Measurements from ENCODE around the gene BORCS5. TPM values are rescaled to one million over a fixed set of nuclear protein-coding genes. Genes with fewer than 3 reads are reported as not detected.
A peak's percentile ranks its signal among the peaks of the same experiment; 100 is the strongest.

BORCS5 gene
- total RNA-seq, 4 donors from 2014 or later = 8.3 to 22.7 (median 15.3) TPM

DNA sequence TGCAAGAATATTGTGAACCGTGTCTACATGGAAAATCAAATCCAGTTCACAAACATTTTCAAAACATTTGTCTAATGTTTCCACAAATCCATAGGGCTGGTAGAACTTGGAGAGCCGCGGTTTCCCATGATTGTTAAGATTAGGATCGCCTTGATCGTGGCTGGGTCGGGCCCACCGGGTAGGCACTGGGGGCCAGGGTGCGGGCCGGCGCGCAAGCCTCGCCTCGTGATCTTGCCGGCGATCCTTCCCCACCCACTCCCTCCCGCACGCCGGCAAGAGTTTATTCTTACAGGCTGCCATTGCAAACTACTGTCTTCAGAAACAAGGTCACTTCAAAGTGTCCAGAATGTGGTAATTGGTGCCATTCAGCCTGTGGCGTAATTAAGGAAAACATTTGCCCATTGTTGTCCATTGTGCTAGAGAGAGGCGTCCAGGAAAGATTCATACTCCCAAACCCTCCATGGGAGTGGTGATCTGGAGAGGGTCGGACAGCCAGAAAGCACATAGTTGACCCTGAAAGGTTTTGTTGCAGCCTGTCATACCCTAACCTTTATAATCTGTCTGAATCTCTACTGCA is 95.5 kb downstream of the BORCS5 start:
- Histone ChIP-seq H3K4me1 (peaks cover 0 to 9% (median 0%) of the 10 kb centered on the region in 4 donors), H3K4me3 (no peak overlapping the region), H3K27me3 (no peaks in the 10 kb centered on the region), H3K36me3 (no peaks in the 10 kb centered on the region), H3K9me3 (no peaks in the 10 kb centered on the region), H3K27ac (no peak overlapping the region)
- no peak for DNase-seq
- TF ChIP-seq POLR2A (IDR thresholded peaks at IDR 0.05) = no peak
- TF ChIP-seq, protein P1, sequence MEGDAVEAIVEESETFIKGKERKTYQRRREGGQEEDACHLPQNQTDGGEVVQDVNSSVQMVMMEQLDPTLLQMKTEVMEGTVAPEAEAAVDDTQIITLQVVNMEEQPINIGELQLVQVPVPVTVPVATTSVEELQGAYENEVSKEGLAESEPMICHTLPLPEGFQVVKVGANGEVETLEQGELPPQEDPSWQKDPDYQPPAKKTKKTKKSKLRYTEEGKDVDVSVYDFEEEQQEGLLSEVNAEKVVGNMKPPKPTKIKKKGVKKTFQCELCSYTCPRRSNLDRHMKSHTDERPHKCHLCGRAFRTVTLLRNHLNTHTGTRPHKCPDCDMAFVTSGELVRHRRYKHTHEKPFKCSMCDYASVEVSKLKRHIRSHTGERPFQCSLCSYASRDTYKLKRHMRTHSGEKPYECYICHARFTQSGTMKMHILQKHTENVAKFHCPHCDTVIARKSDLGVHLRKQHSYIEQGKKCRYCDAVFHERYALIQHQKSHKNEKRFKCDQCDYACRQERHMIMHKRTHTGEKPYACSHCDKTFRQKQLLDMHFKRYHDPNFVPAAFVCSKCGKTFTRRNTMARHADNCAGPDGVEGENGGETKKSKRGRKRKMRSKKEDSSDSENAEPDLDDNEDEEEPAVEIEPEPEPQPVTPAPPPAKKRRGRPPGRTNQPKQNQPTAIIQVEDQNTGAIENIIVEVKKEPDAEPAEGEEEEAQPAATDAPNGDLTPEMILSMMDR (IDR thresholded peaks at IDR 0.05) = no peak

GRCh38 chr12:12453635-12454034 is 96.8 kb downstream of the BORCS5 start:
- no peak for DNase-seq
- H3K9me3 ChIP-seq = no peaks in the 10 kb centered on the region
- TF ChIP-seq, protein P1 (IDR thresholded peaks at IDR 0.05) = no peak
- TF ChIP-seq POLR2A (IDR thresholded peaks at IDR 0.05) = no peak

GRCh38 chr12:12454315-12454714 is 97.4 kb downstream of the BORCS5 start:
- Histone ChIP-seq H3K27me3 (no peaks in the 10 kb centered on the region), H3K36me3 (no peaks in the 10 kb centered on the region), H3K4me3 (no peak overlapping the region), H3K4me1 (peaks cover 0 to 9% (median 0%) of the 10 kb centered on the region in 4 donors), H3K9me3 (no peaks in the 10 kb centered on the region), H3K27ac (no peak overlapping the region)
- TF ChIP-seq, protein P1 (IDR thresholded peaks at IDR 0.05) = no peak
- TF ChIP-seq POLR2A (IDR thresholded peaks at IDR 0.05) = no peak
- DNase-seq = no peak

More at GRCh38 chr12:12453635-12454034, 96.8 kb downstream of the BORCS5 start:
- no peak overlapping the region for H3K4me3 ChIP-seq
- no peak overlapping the region for H3K27ac ChIP-seq
- no peaks in the 10 kb centered on the region for H3K27me3 ChIP-seq
- peaks cover 0 to 9% (median 0%) of the 10 kb centered on the region in 4 donors for H3K4me1 ChIP-seq
- H3K36me3 ChIP-seq = no peaks in the 10 kb centered on the region

- H3K4me3 ChIP-seq = no peak overlapping the region
- peak overlapping the region in 1 of 4 donors; percentile 40 for H3K27ac ChIP-seq
- H3K27me3 ChIP-seq = no peaks in the 10 kb centered on the region
- DNase-seq = no peak
- no peak for TF ChIP-seq POLR2A (IDR thresholded peaks at IDR 0.05)
- TF ChIP-seq, protein P1 (IDR thresholded peaks at IDR 0.05) = no peak
- H3K36me3 ChIP-seq = no peaks in the 10 kb centered on the region
- peaks cover 0 to 8% (median 0%) of the 10 kb centered on the region in 4 donors for H3K4me1 ChIP-seq
- no peaks in the 10 kb centered on the region for H3K9me3 ChIP-seq
Measured at GRCh38 chr12:12456637-12457036, 99.8 kb downstream of the BORCS5 start.

- Histone ChIP-seq H3K27me3 (no peaks in the 10 kb centered on the region), H3K4me1 (peaks cover 0 to 20% (median 0%) of the 10 kb centered on the region in 4 donors), H3K9me3 (no peaks in the 10 kb centered on the region), H3K36me3 (no peaks in the 10 kb centered on the region), H3K4me3 (no peak overlapping the region), H3K27ac (no peak overlapping the region)
- TF ChIP-seq POLR2A (IDR thresholded peaks at IDR 0.05) = no peak
- TF ChIP-seq, protein P1 (IDR thresholded peaks at IDR 0.05) = no peak
- no peak for DNase-seq
Measured at GRCh38 chr12:12460935-12461922, 104.4 kb downstream of the BORCS5 start.
